Body of pancreas (tissue), 4 donors: ENCODE data around the gene TMEM225B.

Source experiments
- POLR2A ChIP-seq, 3 donors: fragments of 450-650 bp; IDR thresholded peaks; one replicate each; pipeline ENCODE4 v1.6.1; 2016; ENCODE audit warnings: antibody characterized with exemption in 3 of 3, mild to moderate bottlenecking in 2 of 3
- TF ChIP-seq, protein P1 (sequence below), 7 experiments: fragments of 450-650 bp in 4 of 7; fragments of 200-600 bp in 3 of 7; sonication (generic) in 3 of 7; IDR thresholded peaks; one replicate each; pipeline ENCODE4 v1.5.1; 2016 to 2019; ENCODE audit warnings: antibody characterized with exemption in 7 of 7

DNA sequence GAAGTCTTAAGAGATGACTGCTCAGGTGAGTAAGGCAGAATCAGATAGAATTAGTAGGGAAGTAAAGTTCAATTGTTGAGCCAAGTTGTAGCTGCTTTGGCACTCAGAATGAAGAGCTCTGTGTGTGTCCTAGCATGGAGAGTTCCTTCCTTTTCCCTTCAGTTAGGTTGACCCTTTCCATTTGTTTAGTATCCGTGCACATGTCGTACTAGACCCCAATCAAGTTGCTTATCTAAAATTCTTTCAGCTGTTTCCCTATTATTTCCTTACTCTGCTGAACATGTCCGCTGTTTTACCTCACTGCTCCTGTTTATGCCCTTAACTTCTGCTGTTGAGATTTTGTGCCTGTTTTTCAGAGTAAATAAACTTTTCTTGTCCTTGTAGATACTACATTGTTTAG is 26.3 kb upstream of the TMEM225B start:
- TF ChIP-seq, protein P1, sequence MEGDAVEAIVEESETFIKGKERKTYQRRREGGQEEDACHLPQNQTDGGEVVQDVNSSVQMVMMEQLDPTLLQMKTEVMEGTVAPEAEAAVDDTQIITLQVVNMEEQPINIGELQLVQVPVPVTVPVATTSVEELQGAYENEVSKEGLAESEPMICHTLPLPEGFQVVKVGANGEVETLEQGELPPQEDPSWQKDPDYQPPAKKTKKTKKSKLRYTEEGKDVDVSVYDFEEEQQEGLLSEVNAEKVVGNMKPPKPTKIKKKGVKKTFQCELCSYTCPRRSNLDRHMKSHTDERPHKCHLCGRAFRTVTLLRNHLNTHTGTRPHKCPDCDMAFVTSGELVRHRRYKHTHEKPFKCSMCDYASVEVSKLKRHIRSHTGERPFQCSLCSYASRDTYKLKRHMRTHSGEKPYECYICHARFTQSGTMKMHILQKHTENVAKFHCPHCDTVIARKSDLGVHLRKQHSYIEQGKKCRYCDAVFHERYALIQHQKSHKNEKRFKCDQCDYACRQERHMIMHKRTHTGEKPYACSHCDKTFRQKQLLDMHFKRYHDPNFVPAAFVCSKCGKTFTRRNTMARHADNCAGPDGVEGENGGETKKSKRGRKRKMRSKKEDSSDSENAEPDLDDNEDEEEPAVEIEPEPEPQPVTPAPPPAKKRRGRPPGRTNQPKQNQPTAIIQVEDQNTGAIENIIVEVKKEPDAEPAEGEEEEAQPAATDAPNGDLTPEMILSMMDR (IDR thresholded peaks at IDR 0.05) = no peak
- TF ChIP-seq POLR2A (IDR thresholded peaks at IDR 0.05) = no peak
